HG03354 (cell line): ENCODE data around the gene NEK10.

Experiments used
- ATAC-seq: cut with Tn5 transposase; IDR thresholded peaks from one replicate; pipeline ENCODE4 v1.9.1; 2021; ENCODE audit warnings: mild to moderate bottlenecking; ENCODE audit not compliant: unreplicated experiment, poor library complexity, severe bottlenecking

Gene NEK10

DNA sequence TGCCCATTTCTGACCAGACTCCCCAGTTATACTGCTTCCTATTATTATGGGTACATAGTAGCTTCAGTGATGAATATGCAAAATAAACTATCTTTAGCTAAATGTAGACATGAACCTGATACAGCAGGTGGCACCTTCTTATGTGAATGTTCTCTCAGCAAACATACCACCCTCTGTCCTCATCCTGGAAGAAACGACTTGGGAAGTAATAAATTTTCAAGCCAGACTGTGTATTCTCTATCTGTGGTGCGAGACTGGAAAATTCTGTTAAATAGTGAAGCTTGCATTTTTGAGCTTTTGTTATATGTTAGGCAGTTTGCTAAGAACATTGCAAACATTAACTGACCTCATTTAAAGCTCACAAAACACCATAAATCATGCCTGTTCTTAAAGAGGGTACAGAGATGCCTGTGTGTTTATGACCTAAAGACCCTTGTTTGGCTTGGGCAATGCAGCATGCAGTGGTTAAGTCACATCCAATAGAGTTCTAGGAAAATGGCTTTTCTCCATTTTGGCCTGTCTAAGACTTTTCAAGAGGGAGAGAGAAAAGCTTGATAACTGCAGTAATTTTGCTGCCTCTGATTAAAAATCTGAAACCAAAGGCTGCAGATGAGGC is 287.1 kb downstream of the NEK10 start:
- no peak for ATAC-seq

- ATAC-seq, result no peak
Observed at GRCh38 chr3:27081566-27081965, 287.6 kb downstream of the NEK10 start.

GRCh38 chr3:27080258-27080525 is 289.0 kb downstream of the NEK10 start:
- no peak for ATAC-seq

DNA sequence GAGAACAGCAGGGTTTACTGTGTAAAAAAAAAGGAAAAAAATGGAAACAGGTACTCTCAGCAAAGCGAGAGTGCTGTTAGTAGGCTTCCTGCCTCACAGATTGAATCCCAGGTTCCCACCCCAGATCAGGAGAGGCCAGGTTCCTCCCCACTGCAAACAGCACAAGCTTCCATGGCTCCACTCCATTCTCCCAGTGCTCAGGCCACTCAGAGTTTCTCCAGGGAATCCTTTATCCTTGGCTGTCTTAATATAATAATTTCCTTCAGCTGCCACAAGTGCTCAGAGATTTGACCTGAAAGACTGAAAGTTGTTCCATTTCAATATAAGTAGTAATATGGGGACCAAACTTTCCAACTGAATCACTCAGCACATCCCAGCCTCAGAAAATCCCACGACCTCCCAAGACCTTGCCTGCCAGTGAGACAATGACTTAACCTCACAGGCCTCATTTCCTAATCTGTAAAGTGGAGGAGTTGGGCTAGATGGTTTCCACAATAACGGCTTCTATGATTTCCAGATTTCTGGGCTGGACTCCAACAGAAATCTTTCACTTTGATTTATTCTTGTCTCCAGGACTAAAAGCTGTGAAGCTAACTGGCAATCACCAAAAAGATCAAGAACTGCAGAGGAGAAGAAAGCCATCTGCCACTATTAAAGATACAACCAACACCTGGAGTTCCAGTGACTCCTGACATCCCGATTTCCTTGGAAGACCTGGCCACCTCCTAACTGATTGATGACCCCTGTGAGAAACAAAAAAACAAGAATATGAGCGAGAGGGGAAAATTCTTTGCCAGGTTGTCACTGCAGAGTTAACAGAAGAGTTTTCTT is 289.5 kb downstream of the NEK10 start:
- ATAC-seq, result no peak

DNA sequence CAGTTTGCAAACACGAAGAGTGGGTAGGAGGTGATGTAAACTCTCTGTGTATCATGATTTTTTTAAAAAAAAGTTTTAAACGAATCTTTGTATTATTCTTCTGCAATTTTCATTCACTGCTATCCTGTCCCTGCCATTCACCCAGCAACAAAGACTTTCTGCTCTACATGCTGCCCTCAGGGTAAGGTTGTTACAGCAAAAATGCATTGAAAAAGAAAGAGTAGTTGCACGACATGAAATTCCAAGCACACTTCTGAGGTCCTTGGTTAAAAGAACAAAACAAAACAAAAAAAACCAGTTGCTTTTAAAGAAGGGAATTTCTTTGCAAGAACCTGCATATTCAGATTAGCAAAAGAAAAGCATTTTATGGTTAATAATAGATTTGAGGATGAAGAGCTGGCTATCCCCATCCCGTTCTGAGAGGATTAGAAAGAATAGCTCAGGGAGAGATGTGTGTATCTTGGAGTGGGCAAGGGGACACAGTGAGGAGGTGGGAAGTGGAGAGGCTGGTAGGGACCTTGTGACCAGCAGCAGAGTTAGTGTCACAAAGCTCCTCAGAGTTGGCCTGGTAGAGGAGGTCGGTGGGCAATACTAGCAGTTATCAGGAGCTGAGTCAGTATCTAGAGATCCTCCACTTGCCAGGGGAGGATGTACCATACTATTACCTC is 290.8 kb downstream of the NEK10 start:
- no peak for ATAC-seq

- no peak for ATAC-seq
Observed at GRCh38 chr3:27076815-27077630, 292.2 kb downstream of the NEK10 start.

GRCh38 chr3:27074914-27075313 is 294.3 kb downstream of the NEK10 start:
- ATAC-seq, result no peak

DNA sequence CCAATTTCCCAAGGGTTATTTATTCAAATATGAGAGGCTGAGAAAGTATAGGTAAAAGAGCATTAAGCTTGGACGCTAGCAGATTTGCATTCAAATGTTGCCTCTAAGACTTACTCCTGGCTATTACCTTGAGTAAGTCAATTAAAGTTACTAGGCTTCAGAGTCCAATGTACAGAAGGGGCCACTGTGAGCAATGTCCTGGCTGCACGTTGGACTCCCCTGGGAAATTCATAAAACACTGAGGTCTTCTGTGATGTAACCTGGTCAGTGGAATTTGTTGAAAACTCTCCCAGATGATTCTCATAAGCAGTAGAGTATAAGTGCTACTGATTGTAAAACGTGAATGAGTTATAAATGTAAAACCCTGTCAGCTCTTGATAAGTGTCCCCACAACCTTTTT is 295.3 kb downstream of the NEK10 start:
- no peak for ATAC-seq

- no peak for ATAC-seq
Observed at GRCh38 chr3:27072810-27073651, 296.2 kb downstream of the NEK10 start.

DNA sequence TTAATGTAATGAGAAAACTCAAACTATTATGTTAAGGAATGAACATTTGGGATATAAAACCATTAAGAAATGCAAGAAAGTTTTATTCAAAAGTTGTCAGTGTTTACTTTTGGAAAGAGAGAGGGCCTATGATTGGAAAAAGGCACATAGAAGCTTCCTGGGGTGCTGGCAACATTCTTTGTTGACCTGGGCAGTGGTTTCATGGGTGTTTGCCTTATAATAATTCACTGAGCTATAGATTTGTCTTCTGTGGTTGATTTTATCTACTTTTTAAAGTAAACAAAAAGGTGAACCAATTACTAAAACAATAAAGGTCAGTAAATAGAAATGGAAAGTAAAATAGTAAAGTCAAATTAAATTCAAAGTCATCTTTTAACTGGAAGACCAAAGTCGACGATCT is 308.8 kb downstream of the NEK10 start:
- ATAC-seq, result no peak
